OCI-LY3 (cell line): Measurements from ENCODE around the gene ERC2.

Source experiments
- H2AFZ ChIP-seq: fragments of 200-600, 300-600 bp; shearing (Covaris generic); 2 replicates; pipeline ENCODE4 v1.6.0; 2014; ENCODE audit warnings: antibody characterized with exemption, low read depth, low read length
- H3K27ac ChIP-seq: fragments of 200-600, 300-600 bp; sonication (generic); 2 replicates; pipeline ENCODE4 v1.5.1; 2014; ENCODE audit warnings: mild to moderate bottlenecking, low read length, moderate library complexity, mixed read lengths
- H3K27me3 ChIP-seq: fragments of 200-600, 300-600 bp; sonication (generic); 2 replicates; pipeline ENCODE4 v1.6.1; 2014; ENCODE audit warnings: low read depth, low read length, mixed read lengths
- H3K36me3 ChIP-seq: fragments of 200-600, 300-600 bp; sonication (generic); replicated peaks from 2 replicates; pipeline ENCODE3; 2014; ENCODE audit warnings: low read depth, low read length, mixed read lengths
- H3K4me1 ChIP-seq: fragments of 300-600, 200-600 bp; sonication (generic); 2 replicates; pipeline ENCODE4 v1.6.1; 2014; ENCODE audit warnings: low read length, mixed read lengths
- H3K4me2 ChIP-seq: fragments of 200-600, 300-600 bp; sonication (generic); 2 replicates; pipeline ENCODE4 v1.6.1; 2014; ENCODE audit warnings: low read length, mixed read lengths
- H3K4me3 ChIP-seq: fragments of 300-600, 200-600 bp; sonication (generic); 2 replicates; pipeline ENCODE4 v1.5.1; 2014; ENCODE audit warnings: antibody characterized with exemption, mild to moderate bottlenecking, low read length, moderate library complexity
- H3K79me2 ChIP-seq: fragments of 300-600, 200-600 bp; shearing (Covaris generic); 2 replicates; pipeline ENCODE4 v1.6.1; 2014; ENCODE audit warnings: mild to moderate bottlenecking, low read length, mixed read lengths
- H3K9ac ChIP-seq: fragments of 300-600, 200-600 bp; shearing (Covaris generic); 2 replicates; pipeline ENCODE4 v1.6.0; 2014; ENCODE audit warnings: mild to moderate bottlenecking, low read length, moderate library complexity
- H3K9me3 ChIP-seq: fragments of 200-600, 300-600 bp; shearing (Covaris generic); 2 replicates; pipeline ENCODE4 v1.6.1; 2014; ENCODE audit warnings: low read length, mixed read lengths; ENCODE audit not compliant: insufficient read depth
- H4K20me1 ChIP-seq: fragments of 200-600, 300-600 bp; sonication (generic); 2 replicates; pipeline ENCODE4 v1.6.1; 2016; ENCODE audit warnings: low read length, mixed read lengths; ENCODE audit not compliant: insufficient read depth
- CTCF ChIP-seq: fragments of 200-600, 300-600 bp; sonication (generic); IDR thresholded peaks from 2 replicates; pipeline ENCODE4 v1.5.1; 2014; ENCODE audit warnings: antibody characterized with exemption, low read length, low read depth
- EZH2phosphoT487 ChIP-seq: fragments of 200-600 bp; shearing (Covaris generic); IDR thresholded peaks from 2 replicates; pipeline ENCODE4 v1.6.1; 2018; ENCODE audit warnings: antibody characterized with exemption, mixed run types, low read depth

The ERC2 gene

DNA sequence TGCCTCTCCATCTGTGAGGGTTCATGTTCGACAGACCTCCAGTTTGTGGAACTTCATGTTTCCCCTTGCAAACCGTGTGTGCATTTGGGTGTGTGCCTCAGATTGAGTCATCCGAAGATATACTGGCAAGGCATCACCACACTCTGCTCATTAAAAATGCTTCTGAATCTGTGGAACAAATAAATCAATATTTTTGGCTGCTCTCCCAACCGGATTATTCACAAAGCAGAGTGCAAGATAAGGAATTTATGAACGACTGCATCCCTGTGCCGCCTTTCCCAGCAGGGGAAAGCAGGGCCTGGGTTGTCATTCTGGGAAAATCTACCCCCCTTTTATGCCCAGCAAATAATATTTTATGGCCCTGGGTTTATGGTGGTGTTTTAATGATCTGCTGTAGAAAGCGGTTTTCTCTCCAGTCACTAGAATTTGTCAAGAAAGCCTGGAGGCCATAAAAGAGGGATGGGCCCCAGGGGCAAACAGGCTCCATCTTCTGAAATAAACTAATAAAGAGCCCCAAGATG, 976.9 kb downstream of the ERC2 start:
- H3K9me3 ChIP-seq, result no peaks in the 10 kb centered on the region; the same call in 1 of the 2 replicates
- no peak for TF ChIP-seq EZH2phosphoT487
- no peak for TF ChIP-seq CTCF
- no peak overlapping the region for H3K9ac ChIP-seq
- no peaks in the 10 kb centered on the region for H3K36me3 ChIP-seq
- no peak overlapping the region for H3K4me3 ChIP-seq
- H3K4me2 ChIP-seq, result no peak overlapping the region
- H3K79me2 ChIP-seq, result no peaks in the 10 kb centered on the region
- H2AFZ ChIP-seq, result no peak overlapping the region
- H3K27me3 ChIP-seq, result peaks cover 10% of the 10 kb centered on the region
- H3K4me1 ChIP-seq, result no peaks in the 10 kb centered on the region; the same call in 1 of the 2 replicates
- no peaks in the 10 kb centered on the region for H4K20me1 ChIP-seq
- no peak overlapping the region for H3K27ac ChIP-seq

DNA sequence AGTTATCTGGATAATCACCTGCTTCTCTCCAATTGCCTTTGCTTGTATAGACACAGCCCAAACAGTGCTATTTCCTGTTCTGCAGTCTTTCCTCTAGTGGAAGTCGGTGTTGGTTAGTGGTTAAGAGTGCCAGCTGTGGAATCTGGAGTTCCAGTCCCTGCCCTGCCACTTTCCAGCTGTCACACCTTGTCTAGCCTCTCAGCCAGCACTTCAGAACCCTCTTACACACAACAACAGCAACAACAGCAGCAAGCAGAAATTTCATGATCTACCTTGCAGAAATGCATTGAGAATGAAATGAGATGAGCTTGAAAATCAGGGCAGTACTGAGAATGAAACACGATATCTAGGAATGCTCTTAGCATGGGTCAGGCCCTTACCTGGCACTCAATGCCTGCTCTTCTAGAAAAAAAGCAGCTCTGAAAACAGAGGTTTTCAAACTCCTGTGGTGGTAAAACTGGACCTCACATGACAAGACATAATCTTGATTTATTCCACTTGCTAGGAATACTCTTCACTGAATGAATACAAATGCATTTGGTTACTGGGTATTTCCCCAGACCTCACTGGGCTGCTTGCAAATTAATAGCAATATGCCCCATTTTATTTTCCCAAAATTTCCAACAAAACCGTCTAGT, 977.9 kb downstream of the ERC2 start:
- Histone ChIP-seq H3K4me2 (no peak overlapping the region), H3K36me3 (no peaks in the 10 kb centered on the region), H2AFZ (no peak overlapping the region), H3K27ac (no peak overlapping the region), H4K20me1 (no peaks in the 10 kb centered on the region), H3K9ac (no peak overlapping the region), H3K79me2 (no peaks in the 10 kb centered on the region), H3K4me3 (no peak overlapping the region), H3K4me1 (peaks cover 5% of the 10 kb centered on the region; the same call in 1 of the 2 replicates), H3K9me3 (no peaks in the 10 kb centered on the region; the same call in 1 of the 2 replicates), H3K27me3 (peaks cover 15% of the 10 kb centered on the region)
- TF ChIP-seq EZH2phosphoT487 (no peak), CTCF (no peak)

DNA sequence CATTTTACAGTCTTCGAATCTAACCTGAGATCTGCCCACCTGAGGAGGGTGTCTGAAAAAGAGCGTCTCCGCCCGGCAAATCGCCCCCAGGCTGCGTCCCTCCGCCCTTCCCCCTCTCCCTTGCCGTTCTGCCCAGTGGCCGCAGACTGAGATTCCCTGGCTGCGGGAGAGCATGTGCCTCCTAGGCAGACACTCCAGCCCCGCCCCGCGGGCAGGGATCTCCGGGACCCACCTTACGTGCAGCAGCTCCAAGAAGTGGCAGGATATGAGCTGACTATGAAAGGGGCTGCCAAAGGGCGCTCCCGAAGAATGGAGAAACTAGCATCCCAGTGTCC, 978.5 kb downstream of the ERC2 start:
- Histone ChIP-seq H3K4me2 (no peak overlapping the region), H2AFZ (no peak overlapping the region), H3K27me3 (peaks cover 15% of the 10 kb centered on the region)

More for the DNA sequence above, 978.5 kb downstream of the ERC2 start:
- H3K36me3 ChIP-seq, result no peaks in the 10 kb centered on the region
- no peak overlapping the region for H3K27ac ChIP-seq
- H3K4me1 ChIP-seq, result peaks cover 6% of the 10 kb centered on the region; the same call in 1 of the 2 replicates
- no peaks in the 10 kb centered on the region for H4K20me1 ChIP-seq
- no peak overlapping the region for H3K4me3 ChIP-seq
- no peak overlapping the region for H3K9ac ChIP-seq
- H3K9me3 ChIP-seq, result no peaks in the 10 kb centered on the region; the same call in 1 of the 2 replicates
- TF ChIP-seq CTCF (no peak), EZH2phosphoT487 (no peak)
- H3K79me2 ChIP-seq, result no peaks in the 10 kb centered on the region
